HG03575 (cell line): ENCODE data around the gene ANO9.

Experiments used
- ATAC-seq: cut with Tn5 transposase; IDR thresholded peaks from one replicate; pipeline ENCODE4 v1.9.1; 2021; ENCODE audit not compliant: unreplicated experiment, insufficient number of reproducible peaks, low FRiP score; ENCODE audit errors: extremely low read depth

Gene ANO9

GRCh38 chr11:367956-368413, 73.8 kb downstream of the ANO9 start:
- ATAC-seq = no peak
